GM23338 (cell line): Measurements from ENCODE around the gene HTD2. TPM values are rescaled to one million over a fixed set of nuclear protein-coding genes. Genes with fewer than 3 reads are reported as not detected.

Source experiments
- ATAC-seq: fragments of 200-7000 bp; cut with Tn5 transposase; 3 replicates; pipeline ENCODE4 v1.9.1; 2020
- DNase-seq: peaks from one replicate; pipeline ENCODE4 v3.0.0-alpha.2; 2015; ENCODE audit warnings: low spot score
- H2AFZ ChIP-seq: fragments of 200-600 bp; sonication (generic); 2 replicates; pipeline ENCODE4 v1.8.0; 2016; ENCODE audit warnings: antibody characterized with exemption, mild to moderate bottlenecking, moderate library complexity
- H3F3A ChIP-seq: fragments of 200-600 bp; sonication (generic); replicated peaks from 2 replicates; pipeline ENCODE4 v1.8.0; 2017; ENCODE audit warnings: antibody characterized with exemption, mixed run types, low read depth
- H3K27ac ChIP-seq: fragments of 200-600 bp; sonication (generic); 2 replicates; pipeline ENCODE4 v1.6.1; 2016; ENCODE audit warnings: low read depth
- H3K27me3 ChIP-seq: fragments of 200-600 bp; sonication (generic); 2 replicates; pipeline ENCODE4 v1.8.0; 2016; ENCODE audit warnings: mild to moderate bottlenecking, mixed run types, moderate library complexity; ENCODE audit not compliant: insufficient read depth
- H3K36me3 ChIP-seq: fragments of 200-600 bp; sonication (generic); 2 replicates; pipeline ENCODE4 v1.8.0; 2016; ENCODE audit warnings: mild to moderate bottlenecking; ENCODE audit not compliant: insufficient read depth
- H3K4me1 ChIP-seq: fragments of 200-600 bp; sonication (generic); 2 replicates; pipeline ENCODE4 v1.8.0; 2016; ENCODE audit warnings: mild to moderate bottlenecking, moderate library complexity; ENCODE audit not compliant: insufficient read depth
- H3K4me2 ChIP-seq: fragments of 200-600 bp; sonication (generic); 2 replicates; pipeline ENCODE4 v1.7.1; 2017; ENCODE audit warnings: mixed run types
- H3K4me3 ChIP-seq: fragments of 200-600 bp; sonication (generic); 2 replicates; pipeline ENCODE4 v1.6.1; 2016; ENCODE audit warnings: mixed run types
- H3K79me2 ChIP-seq: fragments of 200-600 bp; sonication (generic); replicated peaks from 2 replicates; pipeline ENCODE4 v1.8.0; 2017; ENCODE audit warnings: mild to moderate bottlenecking; ENCODE audit not compliant: insufficient read depth
- H3K9me2 ChIP-seq: fragments of 200-600 bp; sonication (generic); 2 replicates; pipeline ENCODE4 v1.8.0; 2017; ENCODE audit not compliant: insufficient read depth
- H4K20me1 ChIP-seq: fragments of 200-600 bp; sonication (generic); replicated peaks from 2 replicates; pipeline ENCODE4 v1.8.0; 2017; ENCODE audit warnings: mild to moderate bottlenecking; ENCODE audit not compliant: insufficient read depth
- H3K27ac Mint-ChIP-seq: 2 replicates; pipeline ENCODE4 v1.8.0; 2020; ENCODE audit warnings: inconsistent platforms, mild to moderate bottlenecking, moderate library complexity, mixed read lengths
- H3K27me3 Mint-ChIP-seq: 3 replicates; pipeline ENCODE4 v1.8.0; 2022; ENCODE audit warnings: low read depth, mild to moderate bottlenecking, moderate library complexity, mixed read lengths, inconsistent platforms; ENCODE audit not compliant: insufficient read depth, poor library complexity
- H3K36me3 Mint-ChIP-seq: 3 replicates; pipeline ENCODE4 v1.8.0; 2021; ENCODE audit warnings: low read depth, mild to moderate bottlenecking, inconsistent platforms, moderate library complexity, mixed read lengths
- H3K4me1 Mint-ChIP-seq: 3 replicates; pipeline ENCODE4 v1.8.0; 2020; ENCODE audit warnings: mild to moderate bottlenecking, inconsistent platforms, mixed read lengths
- H3K4me3 Mint-ChIP-seq: 3 replicates; pipeline ENCODE4 v1.8.0; 2021; ENCODE audit warnings: moderate library complexity, mild to moderate bottlenecking, inconsistent platforms, mixed read lengths
- H3K9me3 Mint-ChIP-seq: 3 replicates; pipeline ENCODE4 v1.8.0; 2020; ENCODE audit warnings: moderate library complexity, mild to moderate bottlenecking, inconsistent platforms, mixed read lengths
- CREB1 ChIP-seq: fragments of 250-450 bp; sonication (Bioruptor Pico); IDR thresholded peaks from 2 replicates; pipeline ENCODE4 v1.5.0; 2020; ENCODE audit warnings: low read depth, mild to moderate bottlenecking, moderate library complexity
- EZH2 ChIP-seq: fragments of 200-600 bp; sonication (generic); IDR thresholded peaks from one replicate; pipeline ENCODE4 v1.8.0; 2017; ENCODE audit warnings: antibody characterized with exemption, mild to moderate bottlenecking, low read depth; ENCODE audit not compliant: unreplicated experiment
- EZH2phosphoT487 ChIP-seq: fragments of 200-600 bp; sonication (generic); IDR thresholded peaks from one replicate; pipeline ENCODE4 v1.8.1; 2018; ENCODE audit warnings: antibody characterized with exemption; ENCODE audit not compliant: unreplicated experiment
- JUNB ChIP-seq: IDR thresholded peaks from one replicate; pipeline ENCODE4 v1.6.1; 2016; ENCODE audit warnings: antibody characterized with exemption; ENCODE audit not compliant: unreplicated experiment
- NANOG ChIP-seq: IDR thresholded peaks from 2 replicates; pipeline ENCODE4 v1.6.1; 2016; ENCODE audit warnings: antibody characterized with exemption, borderline replicate concordance
- POLR2AphosphoS5 ChIP-seq: IDR thresholded peaks from 2 replicates; pipeline ENCODE4 v1.6.1; 2016; ENCODE audit warnings: antibody characterized with exemption, low read depth
- STAT1 ChIP-seq: IDR thresholded peaks from one replicate; pipeline ENCODE4 v1.6.1; 2016; ENCODE audit warnings: antibody characterized with exemption; ENCODE audit not compliant: unreplicated experiment
- ZNF114 ChIP-seq: fragments of 250-450 bp; sonication (Bioruptor Pico); IDR thresholded peaks from 2 replicates; pipeline ENCODE4 v1.5.0; 2020; ENCODE audit warnings: mild to moderate bottlenecking, moderate library complexity
- ZNF331 ChIP-seq: fragments of 250-450 bp; sonication (Bioruptor Pico); IDR thresholded peaks from 2 replicates; pipeline ENCODE4 v1.5.0; 2020; ENCODE audit warnings: low read depth, mild to moderate bottlenecking, moderate library complexity
- ZNF462 ChIP-seq: fragments of 250-450 bp; sonication (Bioruptor Pico); IDR thresholded peaks from 2 replicates; pipeline ENCODE4 v1.5.0; 2020; ENCODE audit warnings: mild to moderate bottlenecking, moderate library complexity
- polyA plus RNA-seq: library from polyadenylated mRNA; unstranded; fragments of >200 nt; fragmentation: Nextera tagmentation; extraction: Ambion mirVana; gene quantifications from 2 replicates; pipeline ENCODE4 v1.2.1, GENCODE V29; 2016
- total RNA-seq: library from RNA; depleted of rRNA; stranded (reverse); fragments of >200 nt; shearing (Covaris generic); gene quantifications from 2 replicates; pipeline ENCODE4 v1.2.3, GENCODE V29; 2014
- TF ChIP-seq, protein P1 (sequence below): IDR thresholded peaks from 2 replicates; pipeline ENCODE4 v1.6.1; 2016; ENCODE audit warnings: antibody characterized with exemption
- TF ChIP-seq, protein P2 (sequence below), 2 experiments: fragments of 200-600 bp in 1 of 2; sonication (generic) in 1 of 2; conservative IDR thresholded peaks; 2 replicates each; pipeline versions ENCODE4 v1.5.1 to v1.6.1; 2016 to 2017; ENCODE audit warnings: antibody characterized with exemption in 2 of 2, low read depth in 2 of 2, mild to moderate bottlenecking in 2 of 2, moderate library complexity in 1 of 2
- TF ChIP-seq, protein P3 (sequence below): IDR thresholded peaks from one replicate; pipeline ENCODE4 v1.6.1; 2018; ENCODE audit warnings: antibody characterized with exemption; ENCODE audit not compliant: unreplicated experiment

HTD2 gene
- total and polyA plus RNA-seq, 2 experiments from 2014 or later = 19.3 to 24.2 TPM

GRCh38 chr3:58352626-58353025 is 46.3 kb downstream of the HTD2 start:
- Mint-ChIP-seq H3K36me3 (no peaks in the 10 kb centered on the region), H3K27me3 (peaks cover 3% of the 10 kb centered on the region), H3K9me3 (no peaks in the 10 kb centered on the region), H3K27ac (no peak overlapping the region), H3K4me1 (peaks cover 13% of the 10 kb centered on the region), H3K4me3 (no peak overlapping the region)
- no peaks in the 10 kb centered on the region; the same call in 1 of the 2 replicates for H3K79me2 ChIP-seq
- no peak overlapping the region for H3K27ac ChIP-seq
- ATAC-seq = no peak
- peaks cover 10% of the 10 kb centered on the region; the same call in 1 of the 2 replicates for H3K4me1 ChIP-seq
- no peaks in the 10 kb centered on the region for H3K9me2 ChIP-seq
- H3F3A ChIP-seq = no peaks in the 10 kb centered on the region
- H3K27me3 ChIP-seq = no peaks in the 10 kb centered on the region
- no peak overlapping the region for H3K4me2 ChIP-seq
- H2AFZ ChIP-seq = no peak overlapping the region
- H4K20me1 ChIP-seq = no peaks in the 10 kb centered on the region
- TF ChIP-seq JUNB = no peak
- no peak for TF ChIP-seq ZNF462
- TF ChIP-seq NANOG = no peak
- no peak for TF ChIP-seq CREB1
- TF ChIP-seq POLR2AphosphoS5 = no peak
- TF ChIP-seq, protein P1, sequence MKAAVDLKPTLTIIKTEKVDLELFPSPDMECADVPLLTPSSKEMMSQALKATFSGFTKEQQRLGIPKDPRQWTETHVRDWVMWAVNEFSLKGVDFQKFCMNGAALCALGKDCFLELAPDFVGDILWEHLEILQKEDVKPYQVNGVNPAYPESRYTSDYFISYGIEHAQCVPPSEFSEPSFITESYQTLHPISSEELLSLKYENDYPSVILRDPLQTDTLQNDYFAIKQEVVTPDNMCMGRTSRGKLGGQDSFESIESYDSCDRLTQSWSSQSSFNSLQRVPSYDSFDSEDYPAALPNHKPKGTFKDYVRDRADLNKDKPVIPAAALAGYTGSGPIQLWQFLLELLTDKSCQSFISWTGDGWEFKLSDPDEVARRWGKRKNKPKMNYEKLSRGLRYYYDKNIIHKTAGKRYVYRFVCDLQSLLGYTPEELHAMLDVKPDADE = no peak
- TF ChIP-seq EZH2phosphoT487 = no peak
- TF ChIP-seq STAT1 = no peak
- no peak for TF ChIP-seq ZNF331
- no peak for TF ChIP-seq EZH2
- TF ChIP-seq ZNF114 (CRISPR knock-in tag) = no peak
- TF ChIP-seq, protein P2, sequence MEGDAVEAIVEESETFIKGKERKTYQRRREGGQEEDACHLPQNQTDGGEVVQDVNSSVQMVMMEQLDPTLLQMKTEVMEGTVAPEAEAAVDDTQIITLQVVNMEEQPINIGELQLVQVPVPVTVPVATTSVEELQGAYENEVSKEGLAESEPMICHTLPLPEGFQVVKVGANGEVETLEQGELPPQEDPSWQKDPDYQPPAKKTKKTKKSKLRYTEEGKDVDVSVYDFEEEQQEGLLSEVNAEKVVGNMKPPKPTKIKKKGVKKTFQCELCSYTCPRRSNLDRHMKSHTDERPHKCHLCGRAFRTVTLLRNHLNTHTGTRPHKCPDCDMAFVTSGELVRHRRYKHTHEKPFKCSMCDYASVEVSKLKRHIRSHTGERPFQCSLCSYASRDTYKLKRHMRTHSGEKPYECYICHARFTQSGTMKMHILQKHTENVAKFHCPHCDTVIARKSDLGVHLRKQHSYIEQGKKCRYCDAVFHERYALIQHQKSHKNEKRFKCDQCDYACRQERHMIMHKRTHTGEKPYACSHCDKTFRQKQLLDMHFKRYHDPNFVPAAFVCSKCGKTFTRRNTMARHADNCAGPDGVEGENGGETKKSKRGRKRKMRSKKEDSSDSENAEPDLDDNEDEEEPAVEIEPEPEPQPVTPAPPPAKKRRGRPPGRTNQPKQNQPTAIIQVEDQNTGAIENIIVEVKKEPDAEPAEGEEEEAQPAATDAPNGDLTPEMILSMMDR (conservative IDR thresholded peaks at IDR 0.05; ENCODE audit: low read depth in 2 of 2) = no peak
- TF ChIP-seq, protein P3, sequence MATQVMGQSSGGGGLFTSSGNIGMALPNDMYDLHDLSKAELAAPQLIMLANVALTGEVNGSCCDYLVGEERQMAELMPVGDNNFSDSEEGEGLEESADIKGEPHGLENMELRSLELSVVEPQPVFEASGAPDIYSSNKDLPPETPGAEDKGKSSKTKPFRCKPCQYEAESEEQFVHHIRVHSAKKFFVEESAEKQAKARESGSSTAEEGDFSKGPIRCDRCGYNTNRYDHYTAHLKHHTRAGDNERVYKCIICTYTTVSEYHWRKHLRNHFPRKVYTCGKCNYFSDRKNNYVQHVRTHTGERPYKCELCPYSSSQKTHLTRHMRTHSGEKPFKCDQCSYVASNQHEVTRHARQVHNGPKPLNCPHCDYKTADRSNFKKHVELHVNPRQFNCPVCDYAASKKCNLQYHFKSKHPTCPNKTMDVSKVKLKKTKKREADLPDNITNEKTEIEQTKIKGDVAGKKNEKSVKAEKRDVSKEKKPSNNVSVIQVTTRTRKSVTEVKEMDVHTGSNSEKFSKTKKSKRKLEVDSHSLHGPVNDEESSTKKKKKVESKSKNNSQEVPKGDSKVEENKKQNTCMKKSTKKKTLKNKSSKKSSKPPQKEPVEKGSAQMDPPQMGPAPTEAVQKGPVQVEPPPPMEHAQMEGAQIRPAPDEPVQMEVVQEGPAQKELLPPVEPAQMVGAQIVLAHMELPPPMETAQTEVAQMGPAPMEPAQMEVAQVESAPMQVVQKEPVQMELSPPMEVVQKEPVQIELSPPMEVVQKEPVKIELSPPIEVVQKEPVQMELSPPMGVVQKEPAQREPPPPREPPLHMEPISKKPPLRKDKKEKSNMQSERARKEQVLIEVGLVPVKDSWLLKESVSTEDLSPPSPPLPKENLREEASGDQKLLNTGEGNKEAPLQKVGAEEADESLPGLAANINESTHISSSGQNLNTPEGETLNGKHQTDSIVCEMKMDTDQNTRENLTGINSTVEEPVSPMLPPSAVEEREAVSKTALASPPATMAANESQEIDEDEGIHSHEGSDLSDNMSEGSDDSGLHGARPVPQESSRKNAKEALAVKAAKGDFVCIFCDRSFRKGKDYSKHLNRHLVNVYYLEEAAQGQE = no peak
- no peak overlapping the region for H3K4me3 ChIP-seq
- H3K36me3 ChIP-seq = no peaks in the 10 kb centered on the region
- no peak for DNase-seq
